GM06990 (cell line): Measurements from ENCODE around the gene NCK2.

Source experiments
- DNase-seq: peaks from one replicate; pipeline ENCODE4 v3.0.0-alpha.2; 2011; ENCODE audit not compliant: insufficient read length; ENCODE audit errors: extremely low read depth
- H3K27me3 ChIP-seq: replicated peaks from 2 replicates; pipeline ENCODE4 v1.6.0; 2011; ENCODE audit warnings: low read length; ENCODE audit not compliant: control insufficient read depth, insufficient read depth
- H3K36me3 ChIP-seq: 2 replicates; pipeline ENCODE4 v1.5.1; 2011; ENCODE audit warnings: low read length; ENCODE audit not compliant: control insufficient read depth, insufficient read depth
- H3K4me3 ChIP-seq: replicated peaks from 2 replicates; pipeline ENCODE4 v1.5.1; 2011; ENCODE audit warnings: low read depth, mild to moderate bottlenecking, control low read depth, low read length
- CTCF ChIP-seq: IDR thresholded peaks from 2 replicates; pipeline ENCODE4 v1.5.1; 2011; ENCODE audit warnings: low read length, control low read depth, mild to moderate bottlenecking, inconsistent platforms; ENCODE audit not compliant: insufficient read depth, poor library complexity, severe bottlenecking

The NCK2 gene

GRCh38 chr2:105924271-105924670, 179.6 kb downstream of the NCK2 start:
- Histone ChIP-seq H3K27me3 (no peaks in the 10 kb centered on the region), H3K36me3 (no peaks in the 10 kb centered on the region), H3K4me3 (no peak overlapping the region)
- DNase-seq, result no peak
- TF ChIP-seq CTCF, result no peak

- no peak for DNase-seq
- H3K27me3 ChIP-seq, result no peaks in the 10 kb centered on the region
- no peak for TF ChIP-seq CTCF
- no peak overlapping the region for H3K4me3 ChIP-seq
- no peaks in the 10 kb centered on the region for H3K36me3 ChIP-seq
Observed at GRCh38 chr2:105924932-105925331, 180.2 kb downstream of the NCK2 start.

GRCh38 chr2:105925390-105925789, 180.7 kb downstream of the NCK2 start:
- TF ChIP-seq CTCF, result no peak
- DNase-seq, result no peak
- Histone ChIP-seq H3K27me3 (no peaks in the 10 kb centered on the region), H3K4me3 (no peak overlapping the region), H3K36me3 (no peaks in the 10 kb centered on the region)

- no peak overlapping the region for H3K4me3 ChIP-seq
- DNase-seq, result no peak
- no peak for TF ChIP-seq CTCF
Observed at GRCh38 chr2:105926960-105927678, 182.4 kb downstream of the NCK2 start.

GRCh38 chr2:105928086-105928485, 183.4 kb downstream of the NCK2 start:
- H3K4me3 ChIP-seq, result no peak overlapping the region
- no peak for TF ChIP-seq CTCF
- no peaks in the 10 kb centered on the region for H3K27me3 ChIP-seq
- DNase-seq, result no peak
- no peaks in the 10 kb centered on the region for H3K36me3 ChIP-seq

More at GRCh38 chr2:105926960-105927678, 182.4 kb downstream of the NCK2 start:
- Histone ChIP-seq H3K36me3 (no peaks in the 10 kb centered on the region), H3K27me3 (no peaks in the 10 kb centered on the region)

- DNase-seq, result no peak
- no peaks in the 10 kb centered on the region for H3K27me3 ChIP-seq
- no peak overlapping the region for H3K4me3 ChIP-seq
- no peak for TF ChIP-seq CTCF
- H3K36me3 ChIP-seq, result no peaks in the 10 kb centered on the region
Observed at GRCh38 chr2:105928563-105928962, 183.9 kb downstream of the NCK2 start.
